ENCODE data around the gene GOLGA1. TPM values are rescaled to one million over a fixed set of nuclear protein-coding genes. Genes with fewer than 3 reads are reported as not detected.

GOLGA1 gene
- total and polyA plus RNA-seq, 4 donors: 7.9 to 20.4 (median 13.3) TPM

GRCh38 chr9:124871156-124871561, 69.7 kb downstream of the GOLGA1 start:
- H3K27ac ChIP-seq (ENCODE audit: low read depth in 1 of 2, low read length in 2 of 2): no peak overlapping the region
- no peaks in the 10 kb centered on the region for H3K27me3 ChIP-seq (ENCODE audit: control insufficient read depth in 1 of 2, insufficient read depth in 2 of 2, low read length in 1 of 2)
- no peak overlapping the region for H3K4me3 ChIP-seq (ENCODE audit: low read length in 2 of 2)
- H3K36me3 ChIP-seq (ENCODE audit: control insufficient read depth in 1 of 2, insufficient read depth in 2 of 2, low read length in 1 of 2): peaks cover 0 to 7% of the 10 kb centered on the region in 2 donors
- H3K9me3 ChIP-seq (ENCODE audit: control insufficient read depth, low read length): no peaks in the 10 kb centered on the region
- no peak for ATAC-seq (ENCODE audit: low FRiP score)
- no peaks in the 10 kb centered on the region for H3K4me1 ChIP-seq (ENCODE audit: control insufficient read depth in 1 of 2, insufficient read depth in 2 of 2, low read length in 2 of 2)
- intact Hi-C loops (cut with DNase I): loop anchor here in 1 of 2 donors (5.0 kb wide), 1 partner anchor 71 kb away; the partner anchor contains the start of gene GOLGA1
- 77 to 80% methylated on average over 11 of the region's 11 CpGs for WGBS, 2 donors
- no peak for DNase-seq

GRCh38 chr9:124870723-124871122, 70.2 kb downstream of the GOLGA1 start:
- no peak for ATAC-seq (ENCODE audit: low FRiP score)
- no peak for DNase-seq
- Histone ChIP-seq H3K36me3 (ENCODE audit: control insufficient read depth in 1 of 2, insufficient read depth in 2 of 2, low read length in 1 of 2) (peaks cover 0 to 5% of the 10 kb centered on the region in 2 donors), H3K4me3 (ENCODE audit: low read length in 2 of 2) (peak overlapping the region in 1 of 2 donors; percentile 5), H3K9me3 (ENCODE audit: control insufficient read depth, low read length) (no peaks in the 10 kb centered on the region), H3K27ac (ENCODE audit: low read depth in 1 of 2, low read length in 2 of 2) (no peak overlapping the region), H3K4me1 (ENCODE audit: control insufficient read depth in 1 of 2, insufficient read depth in 2 of 2, low read length in 2 of 2) (no peaks in the 10 kb centered on the region), H3K27me3 (ENCODE audit: control insufficient read depth in 1 of 2, insufficient read depth in 2 of 2, low read length in 1 of 2) (no peaks in the 10 kb centered on the region)
- intact Hi-C loops (cut with DNase I): loop anchor here in 1 of 2 donors (5.0 kb wide), 1 partner anchor 72 kb away; the partner anchor contains the start of gene GOLGA1
- 67% methylated on average over 6 of the region's 6 CpGs for WGBS, 2 donors

- 5 to 7% methylated on average over 12 of the region's 12 CpGs for WGBS, 2 donors
- no peak overlapping the region for H3K27ac ChIP-seq (ENCODE audit: low read depth in 1 of 2, low read length in 2 of 2)
Observed at GRCh38 chr9:124869986-124870560, 70.8 kb downstream of the GOLGA1 start.

GRCh38 chr9:124869466-124869985, 71.4 kb downstream of the GOLGA1 start:
- DNase-seq: no peak
- H3K9me3 ChIP-seq (ENCODE audit: control insufficient read depth, low read length): no peaks in the 10 kb centered on the region
- no peaks in the 10 kb centered on the region for H3K27me3 ChIP-seq (ENCODE audit: control insufficient read depth in 1 of 2, insufficient read depth in 2 of 2, low read length in 1 of 2)
- H3K27ac ChIP-seq (ENCODE audit: low read depth in 1 of 2, low read length in 2 of 2): peak overlapping the region in 1 of 2 donors; percentile 53
- WGBS, 2 donors: 0 to 1% methylated on average over 38 to 40 of the region's 41 CpGs
- H3K4me3 ChIP-seq (ENCODE audit: low read length in 2 of 2): peak overlapping the region; percentile 53 to 67
- intact Hi-C loops (cut with DNase I): no loop called here
- no peaks in the 10 kb centered on the region for H3K4me1 ChIP-seq (ENCODE audit: control insufficient read depth in 1 of 2, insufficient read depth in 2 of 2, low read length in 2 of 2)
- no peaks in the 10 kb centered on the region for H3K36me3 ChIP-seq (ENCODE audit: control insufficient read depth in 1 of 2, insufficient read depth in 2 of 2, low read length in 1 of 2)
- peak; percentile 10 for ATAC-seq (ENCODE audit: low FRiP score)

More at GRCh38 chr9:124869986-124870560, 70.8 kb downstream of the GOLGA1 start:
- H3K4me3 ChIP-seq (ENCODE audit: low read length in 2 of 2): peak overlapping the region in 1 of 2 donors; percentile 67
- ATAC-seq (ENCODE audit: low FRiP score): peak; percentile 5
- intact Hi-C loops (cut with DNase I): loop anchor here in 1 of 2 donors (5.0 kb wide), 1 partner anchor 72 kb away; the partner anchor contains the start of gene GOLGA1
- no peaks in the 10 kb centered on the region for H3K27me3 ChIP-seq (ENCODE audit: control insufficient read depth in 1 of 2, insufficient read depth in 2 of 2, low read length in 1 of 2)
- no peak for DNase-seq
- H3K9me3 ChIP-seq (ENCODE audit: control insufficient read depth, low read length): no peaks in the 10 kb centered on the region
- H3K36me3 ChIP-seq (ENCODE audit: control insufficient read depth in 1 of 2, insufficient read depth in 2 of 2, low read length in 1 of 2): peaks cover 0 to under 1% of the 10 kb centered on the region in 2 donors
- H3K4me1 ChIP-seq (ENCODE audit: control insufficient read depth in 1 of 2, insufficient read depth in 2 of 2, low read length in 2 of 2): no peaks in the 10 kb centered on the region

GRCh38 chr9:124868511-124869465, 72.1 kb downstream of the GOLGA1 start:
- DNase-seq (peak; percentile 91 to 96), ATAC-seq (ENCODE audit: low FRiP score) (peak; percentile 95)
- peak overlapping the region; percentile 64 to 94 for H3K4me3 ChIP-seq (ENCODE audit: low read length in 2 of 2)
- H3K27ac ChIP-seq (ENCODE audit: low read depth in 1 of 2, low read length in 2 of 2): peak overlapping the region; percentile 62 to 64
- WGBS, 2 donors: 0% methylated on average over 83 to 101 of the region's 101 CpGs
- H3K9me3 ChIP-seq (ENCODE audit: control insufficient read depth, low read length): no peaks in the 10 kb centered on the region
- no peaks in the 10 kb centered on the region for H3K4me1 ChIP-seq (ENCODE audit: control insufficient read depth in 1 of 2, insufficient read depth in 2 of 2, low read length in 2 of 2)
- intact Hi-C loops (cut with DNase I): no loop called here
- H3K27me3 ChIP-seq (ENCODE audit: control insufficient read depth in 1 of 2, insufficient read depth in 2 of 2, low read length in 1 of 2): no peaks in the 10 kb centered on the region
- H3K36me3 ChIP-seq (ENCODE audit: control insufficient read depth in 1 of 2, insufficient read depth in 2 of 2, low read length in 1 of 2): no peaks in the 10 kb centered on the region

GRCh38 chr9:124863371-124863871, 77.5 kb downstream of the GOLGA1 start:
- Histone ChIP-seq H3K4me3 (ENCODE audit: low read length in 2 of 2) (no peak overlapping the region), H3K36me3 (ENCODE audit: control insufficient read depth in 1 of 2, insufficient read depth in 2 of 2, low read length in 1 of 2) (peaks cover 0 to under 1% of the 10 kb centered on the region in 2 donors), H3K4me1 (ENCODE audit: control insufficient read depth in 1 of 2, insufficient read depth in 2 of 2, low read length in 2 of 2) (no peaks in the 10 kb centered on the region), H3K27me3 (ENCODE audit: control insufficient read depth in 1 of 2, insufficient read depth in 2 of 2, low read length in 1 of 2) (no peaks in the 10 kb centered on the region), H3K9me3 (ENCODE audit: control insufficient read depth, low read length) (no peaks in the 10 kb centered on the region), H3K27ac (ENCODE audit: low read depth in 1 of 2, low read length in 2 of 2) (no peak overlapping the region)
- intact Hi-C loops (cut with DNase I): no loop called here
- ATAC-seq (ENCODE audit: low FRiP score): no peak
- 50 to 52% methylated on average over 7 of the region's 7 CpGs for WGBS, 2 donors
- DNase-seq: no peak

GRCh38 chr9:124861342-124862229, 79.3 kb downstream of the GOLGA1 start, which contains the start of the genes ARPC5L and RPL35:
ARPC5L (plus strand) TSS chr9:124862130; CDS start chr9:124869291, 7,161 bp downstream.
RPL35 (minus strand) TSS chr9:124861957; CDS start chr9:124861912, 45 bp downstream.
- H3K36me3 ChIP-seq (ENCODE audit: control insufficient read depth in 1 of 2, insufficient read depth in 2 of 2, low read length in 1 of 2): peaks cover 0 to 5% of the 10 kb centered on the region in 2 donors
- 0 to 1% methylated on average over 92 of the region's 92 CpGs for WGBS, 2 donors
- peak within 1 kb of the TSS; percentile 50 to 51 for H3K4me3 ChIP-seq (ENCODE audit: low read length in 2 of 2)
- H3K27me3 ChIP-seq (ENCODE audit: control insufficient read depth in 1 of 2, insufficient read depth in 2 of 2, low read length in 1 of 2): no peaks in the 10 kb centered on the region
- H3K27ac ChIP-seq (ENCODE audit: low read depth in 1 of 2, low read length in 2 of 2): peak within 1 kb of the TSS in 1 of 2 donors; percentile 53
- H3K4me1 ChIP-seq (ENCODE audit: control insufficient read depth in 1 of 2, insufficient read depth in 2 of 2, low read length in 2 of 2): no peaks in the 10 kb centered on the region
- DNase-seq (peak; percentile 97 to 98), ATAC-seq (ENCODE audit: low FRiP score) (peak; percentile 98)
- intact Hi-C loops (cut with DNase I): no loop called here
- H3K9me3 ChIP-seq (ENCODE audit: control insufficient read depth, low read length): no peaks in the 10 kb centered on the region
